IMR-90 (cell line): ENCODE measurements around the gene AUTS2. TPM values are rescaled to one million over a fixed set of nuclear protein-coding genes. Genes with fewer than 3 reads are reported as not detected.

Experiments used
- ATAC-seq: fragments of 200-7000 bp; cut with Tn5 transposase; 2 replicates; pipeline ENCODE4 v1.9.1; 2020; ENCODE audit warnings: low read depth, mild to moderate bottlenecking, moderate library complexity
- BruUV-seq: library from RNA; stranded (reverse); fragments of 400-500 nt; replicated peaks from 2 replicates; lab custom pipeline; 2021; lab: Mats Ljungman, UMichigan
- CTCF ChIA-PET: fragments of 300-600 bp; formaldehyde crosslinking; extraction: SDS; loops from one replicate; lab custom pipeline; 2021; ENCODE audit warnings: antibody characterized with exemption; lab: Yijun Ruan, JAX
- POLR2A ChIA-PET: fragments of 300-600 bp; sonication (Branson Sonifier 250); formaldehyde crosslinking; loops from one replicate; lab custom pipeline; 2022; ENCODE audit warnings: antibody characterized with exemption; ENCODE audit not compliant: unreplicated experiment; lab: Charles Lee
- DNase-seq: peaks from one replicate; pipeline ENCODE4 v3.0.0; 2013
- H2AFZ ChIP-seq: replicated peaks from 2 replicates; pipeline ENCODE3; 2013; ENCODE audit warnings: low read length, mild to moderate bottlenecking; ENCODE audit not compliant: poor library complexity
- H2AK5ac ChIP-seq: 2 replicates; pipeline ENCODE4 v1.6.1; 2013; ENCODE audit warnings: low read depth, low read length, inconsistent platforms
- H2AK9ac ChIP-seq: replicated peaks from 2 replicates; pipeline ENCODE3; 2013; ENCODE audit warnings: mild to moderate bottlenecking, low read depth, low read length, moderate library complexity; ENCODE audit not compliant: poor library complexity
- H2BK120ac ChIP-seq: 2 replicates; pipeline ENCODE4 v1.6.1; 2013; ENCODE audit warnings: low read depth, low read length, inconsistent platforms
- H2BK15ac ChIP-seq: 3 replicates; pipeline ENCODE4 v1.6.1; 2013; ENCODE audit warnings: low read depth, low read length, inconsistent platforms
- H2BK20ac ChIP-seq: 2 replicates; pipeline ENCODE4 v1.6.1; 2013; ENCODE audit warnings: low read depth, mild to moderate bottlenecking, inconsistent platforms, low read length, moderate library complexity
- H2BK5ac ChIP-seq: 2 replicates; pipeline ENCODE4 v1.6.1; 2013; ENCODE audit warnings: mild to moderate bottlenecking, low read depth, low read length, inconsistent platforms; ENCODE audit not compliant: poor library complexity, severe bottlenecking
- H3K14ac ChIP-seq: replicated peaks from 2 replicates; pipeline ENCODE4 v1.6.1; 2013; ENCODE audit warnings: low read depth, low read length, inconsistent platforms
- H3K18ac ChIP-seq: 2 replicates; pipeline ENCODE4 v1.6.1; 2013; ENCODE audit warnings: low read depth, low read length, control low read depth
- H3K23ac ChIP-seq: 2 replicates; pipeline ENCODE4 v1.6.1; 2013; ENCODE audit warnings: low read depth, low read length, inconsistent platforms
- H3K27ac ChIP-seq: 2 replicates; pipeline ENCODE4 v1.5.1; 2013; ENCODE audit warnings: mild to moderate bottlenecking, control low read depth, low read length; ENCODE audit not compliant: insufficient read depth
- H3K27me3 ChIP-seq: 2 replicates; pipeline ENCODE4 v1.6.1; 2013; ENCODE audit warnings: low read length; ENCODE audit not compliant: control insufficient read depth, insufficient read depth
- H3K36me3 ChIP-seq: 2 replicates; pipeline ENCODE4 v1.6.1; 2013; ENCODE audit warnings: low read length, mixed read lengths; ENCODE audit not compliant: control insufficient read depth, insufficient read depth
- H3K4ac ChIP-seq: 2 replicates; pipeline ENCODE4 v1.6.1; 2013; ENCODE audit warnings: low read depth, low read length, inconsistent platforms
- H3K4me1 ChIP-seq: 2 replicates; pipeline ENCODE4 v1.6.1; 2013; ENCODE audit warnings: low read length, mixed read lengths; ENCODE audit not compliant: control insufficient read depth, insufficient read depth
- H3K4me2 ChIP-seq: 2 replicates; pipeline ENCODE4 v1.6.1; 2013; ENCODE audit warnings: low read depth, mild to moderate bottlenecking, control low read depth, low read length, moderate library complexity
- H3K4me3 ChIP-seq: 2 replicates; pipeline ENCODE4 v1.5.1; 2013; ENCODE audit warnings: low read depth, mild to moderate bottlenecking, control low read depth, low read length, moderate library complexity; ENCODE audit not compliant: insufficient read depth
- H3K56ac ChIP-seq: 2 replicates; pipeline ENCODE4 v1.6.1; 2013; ENCODE audit warnings: low read length, inconsistent platforms; ENCODE audit not compliant: insufficient read depth; ENCODE audit errors: extremely low read depth
- H3K79me1 ChIP-seq, 2 experiments: 2 replicates each; pipeline ENCODE4 v1.6.1; 2013; ENCODE audit warnings: low read length in 2 of 2, inconsistent platforms in 1 of 2, low read depth in 1 of 2
- H3K9ac ChIP-seq: 2 replicates; pipeline ENCODE4 v1.6.1; 2013; ENCODE audit warnings: low read depth, low read length, control low read depth
- H3K9me1 ChIP-seq: 2 replicates; pipeline ENCODE4 v1.6.1; 2013; ENCODE audit warnings: low read length, inconsistent platforms; ENCODE audit not compliant: insufficient read depth
- H3K9me3 ChIP-seq: 2 replicates; pipeline ENCODE4 v1.6.1; 2013; ENCODE audit warnings: low read length; ENCODE audit not compliant: control insufficient read depth, insufficient read depth
- H4K20me1 ChIP-seq: 2 replicates; pipeline ENCODE4 v1.6.1; 2013; ENCODE audit warnings: low read length, inconsistent platforms; ENCODE audit not compliant: insufficient read depth
- H4K5ac ChIP-seq: 2 replicates; pipeline ENCODE4 v1.6.1; 2013; ENCODE audit warnings: mild to moderate bottlenecking, low read depth, low read length, control low read depth
- H4K8ac ChIP-seq, 2 experiments: 2 replicates each; pipeline ENCODE4 v1.6.1; 2013; ENCODE audit warnings: low read depth in 2 of 2, low read length in 2 of 2, control low read depth in 1 of 2, inconsistent platforms in 1 of 2
- H4K91ac ChIP-seq: 2 replicates; pipeline ENCODE4 v1.6.1; 2013; ENCODE audit warnings: low read depth, low read length, inconsistent platforms; ENCODE audit not compliant: insufficient read depth
- ELK1 ChIP-seq: fragments of 150-350 bp; IDR thresholded peaks from 2 replicates; pipeline ENCODE4 v1.6.1; 2016; ENCODE audit warnings: low read depth, mild to moderate bottlenecking, low read length, moderate library complexity, borderline replicate concordance
- MXI1 ChIP-seq: IDR thresholded peaks from 2 replicates; pipeline ENCODE4 v1.6.1; 2012; ENCODE audit warnings: low read depth, mild to moderate bottlenecking, low read length, moderate library complexity, borderline replicate concordance
- NFE2L2 ChIP-seq: fragments of 150-350 bp; IDR thresholded peaks from 2 replicates; pipeline ENCODE4 v1.6.1; 2016; ENCODE audit warnings: low read depth, mild to moderate bottlenecking, low read length
- SMC3 ChIP-seq: fragments of 150-350 bp; IDR thresholded peaks from 2 replicates; pipeline ENCODE4 v1.6.1; 2016; ENCODE audit warnings: low read depth, mild to moderate bottlenecking, antibody characterized with exemption, low read length, moderate library complexity
- WGBS, 2 experiments: methylation state at CpG; one replicate each; pipeline versions ENCODE4 v1.1.5 to v1.1.7; 2013; ENCODE audit warnings: missing lambda C conversion rate in 2 of 2; ENCODE audit not compliant: insufficient read length in 1 of 2; ENCODE audit errors: extremely low coverage in 2 of 2; 5-methylcytosine and 5-hydroxymethylcytosine counted together
- dilution Hi-C: fragments of 300-500 bp; cut with HindIII; formaldehyde crosslinking; loops from one replicate; pipeline ENCODE4 v1.14.3; 2018; ENCODE audit warnings: low sequenced_read_pairs; ENCODE audit not compliant: unreplicated experiment
- in situ Hi-C: fragments of 300-500 bp; cut with MboI; formaldehyde crosslinking; loops from 3 replicates; pipeline ENCODE4 v1.14.3; 2019; ENCODE audit warnings: low sequenced_read_pairs, inconsistent platforms, mixed read lengths
- intact Hi-C: fragments of 100-400 bp; cut with micrococcal nuclease; formaldehyde crosslinking; loops from 2 replicates; pipeline ENCODE4 v1.10.0; 2022
- polyA plus RNA-seq, 3 experiments: library from polyadenylated mRNA; depleted of rRNA; stranded (reverse); fragments of >200 nt; gene quantifications; 2 replicates each; pipeline ENCODE4 v1.2.3, GENCODE V29; 2012; ENCODE audit warnings: low replicate concordance in 1 of 3
- total RNA-seq: library from RNA; depleted of rRNA; stranded (reverse); fragments of >200 nt; gene quantifications from 2 replicates; pipeline ENCODE4 v1.2.3, GENCODE V29; 2012
- TF ChIP-seq, protein P1 (sequence below): fragments of 150-350 bp; IDR thresholded peaks from 2 replicates; pipeline ENCODE4 v1.6.1; 2017; ENCODE audit warnings: mild to moderate bottlenecking, antibody characterized with exemption, low read length, low read depth

Gene AUTS2
- total and polyA plus RNA-seq, 2 of the 4 experiments (the other 2 are of a cell fraction) = 0.90 to 3.0 TPM

DNA sequence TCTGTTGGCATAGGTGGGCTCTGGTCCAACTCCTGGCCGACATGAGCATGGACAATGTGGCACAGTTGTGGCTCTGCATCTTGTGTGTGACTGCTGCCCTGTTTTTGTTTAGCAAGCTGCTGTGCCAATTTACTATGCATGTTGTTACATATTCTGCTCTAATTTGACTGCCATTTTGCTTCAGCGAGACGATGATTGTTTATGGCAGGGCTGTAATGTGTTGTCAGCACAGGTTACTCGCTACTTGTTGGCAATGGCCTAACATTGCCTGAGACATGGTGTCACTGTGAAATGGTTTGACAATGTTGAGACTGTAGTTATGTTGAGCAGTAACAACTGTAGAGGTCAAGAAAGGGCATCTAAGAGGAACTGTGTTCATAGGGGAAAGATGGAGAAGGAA lies 659.6 kb downstream of the AUTS2 start:
- Histone ChIP-seq H3K27me3 (no peaks in the 10 kb centered on the region), H4K8ac (no peak overlapping the region), H3K79me1 (no peaks in the 10 kb centered on the region), H2BK120ac (no peak overlapping the region), H4K5ac (no peak overlapping the region), H2AFZ (no peak overlapping the region), H3K27ac (no peak overlapping the region), H3K4me2 (no peak overlapping the region), H2BK5ac (no peak overlapping the region), H2BK20ac (no peak overlapping the region), H4K91ac (no peak overlapping the region), H3K14ac (no peak overlapping the region), H2BK15ac (no peak overlapping the region), H3K4me1 (no peaks in the 10 kb centered on the region), H3K4me3 (no peak overlapping the region), H4K20me1 (no peaks in the 10 kb centered on the region), H3K23ac (no peak overlapping the region), H3K4ac (no peak overlapping the region), H3K36me3 (no peaks in the 10 kb centered on the region), H2AK5ac (no peak overlapping the region), H2AK9ac (no peak overlapping the region), H3K9me3 (0 out of 2 replicates have a peak, but pooled peaks cover 5% of the 10 kb centered on the region), H3K56ac (no peak overlapping the region), H3K9ac (no peak overlapping the region), H3K18ac (no peak overlapping the region), H3K9me1 (no peaks in the 10 kb centered on the region)
- dilution Hi-C loops (no loop called here), intact Hi-C loops (no loop called here), in situ Hi-C loops (no loop called here)
- ChIA-PET CTCF (no interaction called here), POLR2A (no interaction called here)
- BruUV-seq = no TSS peak
- ATAC-seq = no peak
- no peak for TF ChIP-seq ELK1
- TF ChIP-seq, protein P1, sequence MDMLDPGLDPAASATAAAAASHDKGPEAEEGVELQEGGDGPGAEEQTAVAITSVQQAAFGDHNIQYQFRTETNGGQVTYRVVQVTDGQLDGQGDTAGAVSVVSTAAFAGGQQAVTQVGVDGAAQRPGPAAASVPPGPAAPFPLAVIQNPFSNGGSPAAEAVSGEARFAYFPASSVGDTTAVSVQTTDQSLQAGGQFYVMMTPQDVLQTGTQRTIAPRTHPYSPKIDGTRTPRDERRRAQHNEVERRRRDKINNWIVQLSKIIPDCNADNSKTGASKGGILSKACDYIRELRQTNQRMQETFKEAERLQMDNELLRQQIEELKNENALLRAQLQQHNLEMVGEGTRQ = no peak
- TF ChIP-seq NFE2L2 = no peak
- no peak for TF ChIP-seq SMC3
- TF ChIP-seq MXI1 = no peak
- no peak for DNase-seq
- 57% methylated on average over 3 of the region's 4 CpGs; no CpG with 5 or more reads in 1 of the 2 experiments for WGBS, 2 experiments
